GDM1 (cell line): ENCODE measurements around the gene DOCK11.
A peak's percentile ranks its signal among the peaks of the same experiment; 100 is the strongest.
"Not testable (repeated sequence)": the region's sequence is repeated elsewhere in the genome, so short reads cannot be mapped to it uniquely, and the experiment has no call there.

Source experiments
- DNase-seq: peaks from one replicate; lab custom pipeline; 2025; lab: John Stamatoyannopoulos, UW

DOCK11 gene

GRCh38 chrX:118570209-118570608 is 74.6 kb downstream of the DOCK11 start:
- no peak for DNase-seq

- DNase-seq, result no peak
Observed at GRCh38 chrX:118571836-118572235, 76.2 kb downstream of the DOCK11 start.

- DNase-seq, result no peak
Observed at GRCh38 chrX:118574666-118575065, 79.1 kb downstream of the DOCK11 start.

GRCh38 chrX:118577041-118577440 is 81.4 kb downstream of the DOCK11 start:
- DNase-seq, result no peak

GRCh38 chrX:118579417-118579816 is 83.8 kb downstream of the DOCK11 start:
- DNase-seq, result no peak

- not testable (repeated sequence) for DNase-seq
Observed at GRCh38 chrX:118582926-118583325, 87.3 kb downstream of the DOCK11 start.

- no peak for DNase-seq
Observed at GRCh38 chrX:118583781-118584180, 88.2 kb downstream of the DOCK11 start.

- no peak for DNase-seq
Observed at GRCh38 chrX:118585296-118585695, 89.7 kb downstream of the DOCK11 start.

GRCh38 chrX:118586206-118586605 is 90.6 kb downstream of the DOCK11 start:
- DNase-seq, result peak; percentile 16

GRCh38 chrX:118588715-118589114 is 93.1 kb downstream of the DOCK11 start:
- no peak for DNase-seq

- DNase-seq, result no peak
Observed at GRCh38 chrX:118589227-118589626, 93.6 kb downstream of the DOCK11 start.

GRCh38 chrX:118593407-118593806 is 97.8 kb downstream of the DOCK11 start:
- DNase-seq, result no peak

GRCh38 chrX:118594697-118595420 is 99.2 kb downstream of the DOCK11 start:
- DNase-seq, result no peak

GRCh38 chrX:118595501-118596042 is 100.0 kb downstream of the DOCK11 start:
- DNase-seq, result no peak

GRCh38 chrX:118596390-118596789 is 100.8 kb downstream of the DOCK11 start:
- DNase-seq, result no peak

GRCh38 chrX:118603981-118604380 is 108.4 kb downstream of the DOCK11 start:
- DNase-seq, result peak; percentile 11

GRCh38 chrX:118612290-118612689 is 116.7 kb downstream of the DOCK11 start:
- no peak for DNase-seq

- DNase-seq, result peak; percentile 5
Observed at GRCh38 chrX:118614150-118614549, 118.5 kb downstream of the DOCK11 start.

GRCh38 chrX:118615141-118615540 is 119.5 kb downstream of the DOCK11 start:
- DNase-seq, result no peak

GRCh38 chrX:118621081-118621759 is 125.6 kb downstream of the DOCK11 start:
- DNase-seq, result no peak

- DNase-seq, result no peak
Observed at GRCh38 chrX:118623062-118623461, 127.4 kb downstream of the DOCK11 start.

GRCh38 chrX:118626346-118626745 is 130.7 kb downstream of the DOCK11 start:
- no peak for DNase-seq

- DNase-seq, result no peak
Observed at GRCh38 chrX:118627084-118627758, 131.6 kb downstream of the DOCK11 start.
